ENCODE data around the gene ZNF208.
"Not testable (repeated sequence)": the region's sequence is repeated elsewhere in the genome, so short reads cannot be mapped to it uniquely, and the experiment has no call there.

The ZNF208 gene

DNA sequence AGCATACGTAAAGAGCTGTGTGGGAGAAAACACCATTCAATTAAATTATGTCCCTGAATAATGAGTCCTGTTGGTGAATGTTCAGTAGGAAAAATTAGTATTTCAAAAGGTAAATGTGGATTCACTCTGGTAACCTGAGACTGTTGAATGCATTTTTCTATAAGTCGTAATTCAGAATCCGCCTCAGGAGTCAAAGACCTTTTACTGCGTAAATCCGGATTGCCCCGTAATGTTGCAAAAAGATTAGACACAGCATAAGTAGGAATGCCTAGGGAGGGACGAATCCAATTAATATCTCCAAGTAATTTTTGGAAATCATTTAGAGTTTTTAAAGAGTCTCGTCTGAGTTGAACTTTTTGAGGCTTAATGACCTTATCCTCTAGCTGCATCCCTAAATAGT lies 126.0 kb downstream of the ZNF208 start:
- not testable (repeated sequence) for DNase-seq (ENCODE audit: low read depth in 2 of 2)

DNA sequence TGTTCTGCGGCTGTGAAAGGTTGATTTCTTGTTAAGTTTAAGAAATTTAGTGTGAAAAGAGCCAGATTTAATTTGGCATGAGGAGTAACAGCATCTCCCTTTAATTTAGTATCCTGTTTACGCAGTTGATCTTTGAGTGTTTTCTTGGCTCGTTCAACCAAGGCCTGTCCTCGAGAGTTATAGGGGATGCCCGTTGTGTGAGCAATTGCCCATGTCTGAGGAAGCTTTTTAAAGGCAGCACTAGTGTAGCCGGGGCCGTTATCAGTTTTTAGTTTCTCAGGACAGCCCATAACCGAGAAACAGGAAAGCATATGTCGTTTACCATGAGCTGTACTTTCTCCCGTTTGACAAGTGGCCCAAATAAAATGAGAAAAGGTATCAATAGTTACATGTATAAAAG lies 127.2 kb downstream of the ZNF208 start:
- no peak for DNase-seq (ENCODE audit: low read depth in 2 of 2)

Measured in stimulated activated CD4-positive, alpha-beta T cell treated with anti-CD3 and anti-CD28 coated beads, Interleukin-1b, Interleukin-23, amount 100 ng/mL, for 4 hours (primary cell).